ENCODE measurements around the gene ANAPC2. TPM values are rescaled to one million over a fixed set of nuclear protein-coding genes. Genes with fewer than 3 reads are reported as not detected.

The ANAPC2 gene
- total and polyA plus RNA-seq, 4 donors = 9.3 to 32.6 (median 19.6) TPM

GRCh38 chr9:137216188-137216965 is 28.0 kb upstream of the ANAPC2 start:
- Histone ChIP-seq H3K9me3 (ENCODE audit: control insufficient read depth in 4 of 4, low read length in 3 of 4) (no peaks in the 10 kb centered on the region), H3K27ac (ENCODE audit: low read depth in 1 of 2, low read length in 2 of 2) (no peak overlapping the region), H3K27me3 (ENCODE audit: control insufficient read depth in 4 of 4, insufficient read depth in 4 of 4, low read length in 3 of 4) (no peaks in the 10 kb centered on the region), H3K4me1 (ENCODE audit: control insufficient read depth in 4 of 4, insufficient read depth in 4 of 4, low read length in 3 of 4) (peaks cover 0 to 12% (median 5%) of the 10 kb centered on the region in 4 donors), H3K9ac (ENCODE audit: low read depth in 1 of 2, low read length in 2 of 2) (no peak overlapping the region), H3K4me3 (ENCODE audit: low read depth in 1 of 3, low read length in 3 of 3) (no peak overlapping the region), H3K36me3 (ENCODE audit: control insufficient read depth in 4 of 4, insufficient read depth in 3 of 4, low read depth in 1 of 4, low read length in 3 of 4) (peaks cover 0 to 5% (median under 1%) of the 10 kb centered on the region in 4 donors)
- TF ChIP-seq JUND (IDR thresholded peaks at IDR 0.05) (no peak), RXRA (IDR thresholded peaks at IDR 0.05) (no peak), HNF4G (IDR thresholded peaks at IDR 0.05) (no peak), EGR1 (IDR thresholded peaks at IDR 0.05; ENCODE audit: low read depth in 2 of 2) (no peak), TAF1 (conservative IDR thresholded peaks at IDR 0.05) (no peak), GABPA (IDR thresholded peaks at IDR 0.05 in 1 of 2, conservative IDR thresholded peaks at IDR 0.05 in 1 of 2) (no peak), HNF4A (conservative IDR thresholded peaks at IDR 0.05) (no peak), ZBTB33 (IDR thresholded peaks at IDR 0.05) (no peak), FOXA2 (IDR thresholded peaks at IDR 0.05) (no peak), SP1 (IDR thresholded peaks at IDR 0.05) (no peak), CTCF (IDR thresholded peaks at IDR 0.05; ENCODE audit: low read depth, low read length, missing input control) (no peak), YY1 (IDR thresholded peaks at IDR 0.05) (no peak), NR2F2 (IDR thresholded peaks at IDR 0.05) (no peak)
- TF ChIP-seq, protein P1, sequence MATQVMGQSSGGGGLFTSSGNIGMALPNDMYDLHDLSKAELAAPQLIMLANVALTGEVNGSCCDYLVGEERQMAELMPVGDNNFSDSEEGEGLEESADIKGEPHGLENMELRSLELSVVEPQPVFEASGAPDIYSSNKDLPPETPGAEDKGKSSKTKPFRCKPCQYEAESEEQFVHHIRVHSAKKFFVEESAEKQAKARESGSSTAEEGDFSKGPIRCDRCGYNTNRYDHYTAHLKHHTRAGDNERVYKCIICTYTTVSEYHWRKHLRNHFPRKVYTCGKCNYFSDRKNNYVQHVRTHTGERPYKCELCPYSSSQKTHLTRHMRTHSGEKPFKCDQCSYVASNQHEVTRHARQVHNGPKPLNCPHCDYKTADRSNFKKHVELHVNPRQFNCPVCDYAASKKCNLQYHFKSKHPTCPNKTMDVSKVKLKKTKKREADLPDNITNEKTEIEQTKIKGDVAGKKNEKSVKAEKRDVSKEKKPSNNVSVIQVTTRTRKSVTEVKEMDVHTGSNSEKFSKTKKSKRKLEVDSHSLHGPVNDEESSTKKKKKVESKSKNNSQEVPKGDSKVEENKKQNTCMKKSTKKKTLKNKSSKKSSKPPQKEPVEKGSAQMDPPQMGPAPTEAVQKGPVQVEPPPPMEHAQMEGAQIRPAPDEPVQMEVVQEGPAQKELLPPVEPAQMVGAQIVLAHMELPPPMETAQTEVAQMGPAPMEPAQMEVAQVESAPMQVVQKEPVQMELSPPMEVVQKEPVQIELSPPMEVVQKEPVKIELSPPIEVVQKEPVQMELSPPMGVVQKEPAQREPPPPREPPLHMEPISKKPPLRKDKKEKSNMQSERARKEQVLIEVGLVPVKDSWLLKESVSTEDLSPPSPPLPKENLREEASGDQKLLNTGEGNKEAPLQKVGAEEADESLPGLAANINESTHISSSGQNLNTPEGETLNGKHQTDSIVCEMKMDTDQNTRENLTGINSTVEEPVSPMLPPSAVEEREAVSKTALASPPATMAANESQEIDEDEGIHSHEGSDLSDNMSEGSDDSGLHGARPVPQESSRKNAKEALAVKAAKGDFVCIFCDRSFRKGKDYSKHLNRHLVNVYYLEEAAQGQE (IDR thresholded peaks at IDR 0.05) = no peak
- TF ChIP-seq, protein P2, sequence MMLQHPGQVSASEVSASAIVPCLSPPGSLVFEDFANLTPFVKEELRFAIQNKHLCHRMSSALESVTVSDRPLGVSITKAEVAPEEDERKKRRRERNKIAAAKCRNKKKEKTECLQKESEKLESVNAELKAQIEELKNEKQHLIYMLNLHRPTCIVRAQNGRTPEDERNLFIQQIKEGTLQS (IDR thresholded peaks at IDR 0.05) = no peak
- WGBS = 95% methylated on average over 30 of the region's 30 CpGs
- DNase-seq (ENCODE audit: low spot score) = no peak
